GM10266 (cell line): ENCODE results near the gene ZFR2.

ENCODE experiments used
- DNase-seq: peaks from one replicate; pipeline ENCODE4 v3.0.0; 2012; ENCODE audit errors: extremely low spot score
- TF ChIP-seq, protein P1 (sequence below): IDR thresholded peaks from 2 replicates; pipeline ENCODE4 v1.5.1; 2012; ENCODE audit warnings: mild to moderate bottlenecking, low read depth; ENCODE audit not compliant: control insufficient read depth, insufficient read depth; ENCODE audit errors: missing control alignments

The ZFR2 gene

DNA sequence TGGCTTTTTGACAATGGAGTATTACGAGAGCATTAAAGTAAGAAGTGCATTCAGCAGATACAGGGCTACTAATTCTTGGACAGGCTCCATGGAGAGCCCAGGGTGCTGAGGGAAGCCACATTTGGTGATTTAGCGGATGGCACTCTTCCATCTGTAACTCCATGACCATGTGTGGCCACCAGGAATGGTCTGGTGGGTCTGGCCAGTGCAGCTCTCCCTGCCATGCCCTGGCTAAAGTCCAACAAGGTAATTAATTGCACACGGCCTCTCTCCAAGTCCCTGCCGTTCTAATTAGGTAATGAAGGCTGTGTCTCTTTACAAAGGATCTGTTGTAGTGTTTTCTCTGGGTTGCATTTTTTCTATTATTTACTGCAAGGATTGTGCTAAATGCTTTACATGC is 4.3 kb upstream of the ZFR2 start:
- DNase-seq = no peak
- TF ChIP-seq, protein P1, sequence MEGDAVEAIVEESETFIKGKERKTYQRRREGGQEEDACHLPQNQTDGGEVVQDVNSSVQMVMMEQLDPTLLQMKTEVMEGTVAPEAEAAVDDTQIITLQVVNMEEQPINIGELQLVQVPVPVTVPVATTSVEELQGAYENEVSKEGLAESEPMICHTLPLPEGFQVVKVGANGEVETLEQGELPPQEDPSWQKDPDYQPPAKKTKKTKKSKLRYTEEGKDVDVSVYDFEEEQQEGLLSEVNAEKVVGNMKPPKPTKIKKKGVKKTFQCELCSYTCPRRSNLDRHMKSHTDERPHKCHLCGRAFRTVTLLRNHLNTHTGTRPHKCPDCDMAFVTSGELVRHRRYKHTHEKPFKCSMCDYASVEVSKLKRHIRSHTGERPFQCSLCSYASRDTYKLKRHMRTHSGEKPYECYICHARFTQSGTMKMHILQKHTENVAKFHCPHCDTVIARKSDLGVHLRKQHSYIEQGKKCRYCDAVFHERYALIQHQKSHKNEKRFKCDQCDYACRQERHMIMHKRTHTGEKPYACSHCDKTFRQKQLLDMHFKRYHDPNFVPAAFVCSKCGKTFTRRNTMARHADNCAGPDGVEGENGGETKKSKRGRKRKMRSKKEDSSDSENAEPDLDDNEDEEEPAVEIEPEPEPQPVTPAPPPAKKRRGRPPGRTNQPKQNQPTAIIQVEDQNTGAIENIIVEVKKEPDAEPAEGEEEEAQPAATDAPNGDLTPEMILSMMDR = no peak

DNA sequence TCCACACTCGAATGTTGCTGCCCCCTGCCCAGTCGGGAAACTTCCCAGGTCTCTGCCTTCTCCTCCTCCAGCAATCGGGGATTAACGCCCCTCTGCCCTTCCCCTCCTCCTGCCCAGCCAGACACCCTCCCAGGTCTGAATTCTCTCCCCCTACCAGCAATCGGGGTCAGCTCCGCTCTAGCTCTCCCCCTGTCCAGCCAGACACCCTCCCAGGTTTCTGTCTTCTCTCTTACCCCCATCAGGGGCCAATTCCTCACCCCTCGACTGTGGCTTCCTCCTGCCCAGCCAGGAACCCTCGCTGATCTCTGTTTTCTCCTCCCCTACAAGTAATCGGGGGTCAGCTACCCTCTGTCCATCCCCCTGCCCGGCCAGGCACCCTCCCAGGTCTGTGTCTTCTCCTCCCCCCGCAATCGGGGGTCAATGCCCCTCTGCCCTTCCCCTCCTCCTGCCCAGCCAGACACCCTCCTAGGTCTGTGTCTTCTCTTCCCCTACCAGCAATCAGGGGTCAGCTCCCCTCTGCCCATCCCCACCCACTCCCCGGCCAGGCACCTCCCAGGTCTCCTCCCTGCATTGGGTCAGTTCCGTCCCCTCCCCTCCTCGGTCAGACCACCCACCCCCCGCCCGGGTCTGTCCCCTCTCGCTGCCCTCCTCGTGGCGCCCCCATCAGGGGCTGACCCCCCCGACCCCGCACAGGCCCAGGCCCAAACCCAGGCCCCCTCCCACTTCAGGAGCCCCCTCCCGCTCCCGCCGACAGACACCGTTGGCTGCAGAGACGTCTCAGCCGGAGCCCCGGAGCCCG is 668 bp downstream of the ZFR2 start:
- TF ChIP-seq, protein P1 = no peak
- no peak for DNase-seq

DNA sequence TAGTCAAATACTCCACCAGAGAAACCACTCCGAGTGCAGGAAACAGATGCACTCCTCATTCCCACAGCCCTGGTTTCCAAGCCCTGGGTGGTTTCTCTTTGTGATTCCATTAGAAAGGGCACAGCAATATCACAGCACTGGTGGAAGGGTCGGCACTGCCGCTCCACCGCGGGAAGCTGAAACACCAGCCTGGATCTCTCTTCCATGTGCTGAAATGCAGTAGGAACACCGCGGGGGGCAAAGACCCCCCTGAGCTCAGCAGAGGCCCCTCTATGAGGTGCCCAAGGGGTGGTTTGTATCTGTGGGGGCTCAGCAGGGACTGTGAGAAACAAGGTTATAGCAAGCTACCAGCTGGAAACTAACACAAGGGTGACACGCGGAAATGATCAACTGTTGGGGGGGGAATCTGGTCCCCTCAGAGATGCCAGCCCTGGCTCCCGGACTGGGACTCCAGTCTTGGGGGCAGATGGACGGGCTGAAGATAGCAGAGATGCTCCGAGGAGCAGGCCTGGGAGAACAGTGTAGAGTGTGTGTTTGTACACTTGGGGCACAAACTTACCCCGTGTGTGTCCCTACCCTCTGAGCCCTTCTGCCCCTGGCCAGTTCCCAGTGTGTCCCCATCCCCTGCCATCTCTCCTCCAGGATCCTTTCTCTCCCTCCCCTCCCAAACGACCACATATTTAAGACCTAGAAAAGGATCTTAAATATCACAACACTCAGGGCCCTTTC is 1.8 kb downstream of the ZFR2 start:
- DNase-seq = no peak

DNA sequence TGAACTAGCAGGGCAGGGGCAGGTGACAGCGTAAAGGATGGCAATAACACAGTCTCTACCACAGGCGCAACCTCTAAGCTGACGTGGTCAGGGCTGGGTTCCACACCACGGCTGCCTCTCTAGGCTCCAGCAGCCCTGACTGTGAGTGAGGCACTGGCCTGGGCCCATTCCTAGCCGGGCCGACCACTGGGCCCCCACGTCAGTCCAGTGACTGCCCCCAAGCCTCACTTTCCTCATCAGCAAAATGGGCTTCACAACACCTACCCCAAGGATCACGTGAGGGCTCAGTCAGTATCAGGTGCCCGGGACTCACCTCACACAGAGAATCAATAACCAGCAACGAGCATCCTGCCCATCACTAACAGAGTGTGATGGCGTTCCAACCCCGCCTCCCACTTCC is 5.2 kb downstream of the ZFR2 start:
- no peak for DNase-seq
- TF ChIP-seq, protein P1 = no peak

More for the DNA sequence above, 1.8 kb downstream of the ZFR2 start:
- TF ChIP-seq, protein P1 = no peak

DNA sequence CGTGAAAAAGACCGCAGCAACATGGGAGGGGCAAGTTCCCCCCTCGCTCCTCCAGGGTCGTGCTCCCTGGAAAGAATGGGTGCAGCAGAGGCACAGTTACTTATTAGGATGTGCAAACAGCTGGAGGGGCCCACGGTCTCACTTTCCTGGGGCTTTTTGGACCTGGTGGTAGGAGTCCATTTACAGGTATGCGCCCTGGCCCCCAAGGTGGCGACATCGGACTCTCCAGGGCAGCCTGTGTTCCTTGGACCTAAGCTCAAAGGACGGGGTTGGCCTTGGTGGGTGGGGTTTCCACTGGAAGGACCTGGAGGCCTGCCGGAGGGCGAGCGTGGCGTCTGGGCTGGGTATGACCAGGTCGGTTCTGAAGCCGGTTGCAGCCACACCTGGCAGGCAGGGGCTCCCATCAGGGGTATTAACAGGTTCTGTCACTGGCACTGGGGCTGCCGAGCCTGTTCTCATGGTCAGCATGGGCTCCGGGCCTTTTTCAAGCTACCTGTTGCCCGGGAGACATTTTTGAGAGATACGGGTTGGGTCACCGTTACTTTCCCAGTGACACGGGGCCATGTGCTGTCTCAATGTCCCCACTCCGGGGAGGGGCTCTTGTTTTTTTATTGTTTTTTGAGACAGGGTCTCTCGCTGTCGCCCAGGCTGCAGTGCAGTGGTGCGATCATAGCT is 5.9 kb downstream of the ZFR2 start:
- TF ChIP-seq, protein P1 = no peak
- DNase-seq = no peak

DNA sequence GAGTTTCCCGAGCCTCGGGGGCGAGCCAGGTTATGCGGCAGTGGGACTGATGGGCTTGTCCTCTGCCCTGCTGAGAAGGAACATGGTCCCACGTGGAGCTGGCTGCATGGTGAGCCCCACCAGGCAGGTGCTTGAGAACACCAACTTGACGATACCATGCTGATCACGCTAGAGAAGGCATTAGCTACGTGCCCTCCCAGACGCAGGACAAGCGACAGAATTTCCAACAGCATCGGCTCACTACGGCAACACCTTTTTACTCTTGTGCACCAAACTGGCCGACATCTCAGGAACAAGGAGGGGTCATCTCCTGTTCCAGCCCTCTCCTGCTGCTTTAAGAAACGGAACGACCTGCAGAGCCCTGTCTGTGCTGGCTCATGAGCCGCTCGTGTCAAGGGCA is 8.3 kb downstream of the ZFR2 start:
- DNase-seq = no peak
- TF ChIP-seq, protein P1 = no peak
